Endothelial cell (in vitro differentiated cells): ENCODE results near the gene RXRG. TPM values are rescaled to one million over a fixed set of nuclear protein-coding genes. Genes with fewer than 3 reads are reported as not detected.

Source experiments
- DNase-seq: peaks from one replicate; pipeline ENCODE4 v3.0.0; 2021; ENCODE audit warnings: low spot score
- H3K27ac Mint-ChIP-seq: one replicate; pipeline ENCODE4 v1.8.0; 2021; ENCODE audit warnings: mixed read lengths, inconsistent platforms; ENCODE audit not compliant: unreplicated experiment
- H3K27me3 Mint-ChIP-seq: one replicate; pipeline ENCODE4 v1.8.0; 2021; ENCODE audit warnings: mild to moderate bottlenecking, moderate library complexity, mixed read lengths, inconsistent platforms; ENCODE audit not compliant: unreplicated experiment
- H3K36me3 Mint-ChIP-seq: one replicate; pipeline ENCODE4 v1.8.0; 2021; ENCODE audit warnings: mild to moderate bottlenecking, low read depth, mixed read lengths, inconsistent platforms; ENCODE audit not compliant: unreplicated experiment
- H3K4me1 Mint-ChIP-seq: one replicate; pipeline ENCODE4 v1.8.0; 2021; ENCODE audit warnings: mild to moderate bottlenecking, mixed read lengths, inconsistent platforms; ENCODE audit not compliant: unreplicated experiment
- H3K4me3 Mint-ChIP-seq: one replicate; pipeline ENCODE4 v1.8.0; 2021; ENCODE audit warnings: mild to moderate bottlenecking, mixed read lengths, inconsistent platforms; ENCODE audit not compliant: unreplicated experiment
- H3K9me3 Mint-ChIP-seq: one replicate; pipeline ENCODE4 v1.8.0; 2021; ENCODE audit warnings: mixed read lengths, inconsistent platforms; ENCODE audit not compliant: unreplicated experiment
- total RNA-seq: library from RNA; stranded (reverse); fragmentation: NEBNext Ultra II Directional; extraction: Animal tissue kit (Norgen Biotek cat#: 25700); gene quantifications from one replicate; pipeline ENCODE4 v1.2.1, GENCODE V29; 2021; ENCODE audit not compliant: unreplicated experiment
- TF ChIP-seq, protein P1 (sequence below): fragments of 200-600 bp; sonication (generic); IDR thresholded peaks from one replicate; pipeline ENCODE4 v1.5.0; 2021; ENCODE audit warnings: antibody characterized with exemption; ENCODE audit not compliant: unreplicated experiment

Gene RXRG
- total RNA-seq, 1 donor from 2014 or later, result not detected

DNA sequence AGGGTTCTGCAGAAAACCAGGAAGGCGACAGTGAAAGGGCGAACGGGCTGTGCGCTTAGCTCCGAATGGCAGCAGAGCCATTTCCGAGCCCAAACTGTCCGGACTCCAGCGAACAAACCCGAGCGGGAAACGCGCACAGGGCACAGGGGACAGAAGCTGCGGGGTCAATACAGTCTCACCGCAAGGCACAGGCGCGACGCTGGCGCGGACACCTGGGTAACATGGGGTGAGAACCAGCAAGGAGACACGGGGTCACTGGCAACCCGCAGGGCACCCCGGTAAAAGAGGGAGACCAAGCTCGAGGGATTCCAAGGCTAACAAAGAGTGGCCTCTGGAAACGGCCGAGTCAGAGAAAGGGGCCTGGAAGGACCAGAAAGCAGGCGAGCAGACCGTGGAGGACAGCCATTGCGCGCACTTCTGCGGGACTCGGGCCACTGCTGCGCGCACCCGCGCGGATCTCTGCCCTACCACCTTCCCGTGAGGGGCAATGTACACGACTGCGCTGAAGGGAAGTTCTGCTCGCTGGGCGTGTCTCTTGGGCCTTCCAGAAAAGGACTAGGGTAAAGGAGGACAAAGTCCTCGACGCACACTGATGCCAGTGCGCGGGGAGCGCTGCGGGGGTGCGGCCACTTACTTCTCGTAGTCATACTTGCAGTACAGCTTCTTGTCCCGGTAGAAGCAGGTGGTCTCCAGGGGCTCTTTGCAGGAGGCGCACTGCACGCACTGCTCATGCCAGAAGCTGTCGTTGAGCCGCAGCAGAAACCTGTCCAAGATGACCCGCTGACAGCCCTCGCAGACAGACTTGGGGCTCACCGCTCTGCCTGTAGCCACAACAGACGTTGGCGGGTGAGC is 92.3 kb downstream of the RXRG start:
- DNase-seq, result peak; percentile 24
- TF ChIP-seq, protein P1, sequence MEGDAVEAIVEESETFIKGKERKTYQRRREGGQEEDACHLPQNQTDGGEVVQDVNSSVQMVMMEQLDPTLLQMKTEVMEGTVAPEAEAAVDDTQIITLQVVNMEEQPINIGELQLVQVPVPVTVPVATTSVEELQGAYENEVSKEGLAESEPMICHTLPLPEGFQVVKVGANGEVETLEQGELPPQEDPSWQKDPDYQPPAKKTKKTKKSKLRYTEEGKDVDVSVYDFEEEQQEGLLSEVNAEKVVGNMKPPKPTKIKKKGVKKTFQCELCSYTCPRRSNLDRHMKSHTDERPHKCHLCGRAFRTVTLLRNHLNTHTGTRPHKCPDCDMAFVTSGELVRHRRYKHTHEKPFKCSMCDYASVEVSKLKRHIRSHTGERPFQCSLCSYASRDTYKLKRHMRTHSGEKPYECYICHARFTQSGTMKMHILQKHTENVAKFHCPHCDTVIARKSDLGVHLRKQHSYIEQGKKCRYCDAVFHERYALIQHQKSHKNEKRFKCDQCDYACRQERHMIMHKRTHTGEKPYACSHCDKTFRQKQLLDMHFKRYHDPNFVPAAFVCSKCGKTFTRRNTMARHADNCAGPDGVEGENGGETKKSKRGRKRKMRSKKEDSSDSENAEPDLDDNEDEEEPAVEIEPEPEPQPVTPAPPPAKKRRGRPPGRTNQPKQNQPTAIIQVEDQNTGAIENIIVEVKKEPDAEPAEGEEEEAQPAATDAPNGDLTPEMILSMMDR, result no peak
- Mint-ChIP-seq H3K27me3 (peaks cover 34% of the 10 kb centered on the region), H3K4me3 (peak overlapping the region; percentile 8), H3K36me3 (no peaks in the 10 kb centered on the region), H3K27ac (no peak overlapping the region), H3K9me3 (no peaks in the 10 kb centered on the region), H3K4me1 (peaks cover 35% of the 10 kb centered on the region)

DNA sequence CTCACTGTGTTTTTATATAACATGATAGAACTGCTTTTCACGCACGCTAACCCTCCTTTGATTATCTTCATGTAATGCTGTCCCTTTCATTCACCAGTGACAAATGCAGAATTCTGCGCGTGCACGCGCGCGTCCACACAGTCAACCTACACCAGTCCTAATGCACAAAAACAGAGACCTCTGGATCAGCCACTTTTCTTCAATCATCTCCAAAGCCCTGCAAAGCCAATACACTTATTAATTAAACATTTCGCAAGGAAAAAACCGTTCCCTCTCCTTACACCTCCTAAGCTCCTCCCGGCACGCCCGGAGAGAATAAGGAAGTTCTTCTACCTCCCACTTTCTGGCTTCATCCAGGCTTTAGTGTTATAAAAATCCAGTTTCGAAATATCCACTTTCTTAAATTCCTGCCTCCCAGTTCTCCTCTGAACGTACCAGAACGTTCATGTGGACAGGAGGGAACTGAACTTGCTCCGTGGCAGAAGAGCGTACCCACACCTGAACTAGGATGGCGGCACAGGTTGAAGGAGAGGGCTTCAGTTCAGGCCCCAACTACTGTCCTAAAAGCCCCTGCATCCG is 93.0 kb downstream of the RXRG start:
- no peak for DNase-seq
- TF ChIP-seq, protein P1, result no peak
- H3K4me3 Mint-ChIP-seq, result peak overlapping the region; percentile 8
- peaks cover 33% of the 10 kb centered on the region for H3K4me1 Mint-ChIP-seq
- H3K27ac Mint-ChIP-seq, result no peak overlapping the region
- peaks cover 27% of the 10 kb centered on the region for H3K27me3 Mint-ChIP-seq
- no peaks in the 10 kb centered on the region for H3K36me3 Mint-ChIP-seq
- H3K9me3 Mint-ChIP-seq, result no peaks in the 10 kb centered on the region

Other genes with a start within 250 kb of the RXRG start
- not detected for gene LMX1A, start 88.4 kb downstream of the RXRG start, total RNA-seq
- not detected for gene LRRC52, start 98.9 kb upstream of the RXRG start, total RNA-seq
- 156 TPM for gene MGST3, start 186.1 kb upstream of the RXRG start, total RNA-seq